Fibroblast of skin of abdomen (primary cell): Measurements from ENCODE around the gene GOT1. TPM values are rescaled to one million over a fixed set of nuclear protein-coding genes. Genes with fewer than 3 reads are reported as not detected.

Experiments used
- DNase-seq: peaks from one replicate; pipeline ENCODE4 v3.0.0-alpha.2; 2013
- polyA plus RNA-seq, 2 experiments: library from polyadenylated mRNA; unstranded; fragments of 120-200 nt; gene quantifications; one replicate each; pipeline ENCODE4 v1.2.1, GENCODE V29; 2013; ENCODE audit not compliant: insufficient read length in 2 of 2

GOT1 gene
- 58.7 TPM for polyA plus RNA-seq (2013, experiment 1 of 2; ENCODE audit: insufficient read length)
- 58.8 TPM for polyA plus RNA-seq (2013, experiment 2 of 2; ENCODE audit: insufficient read length)

- DNase-seq = peak; percentile 99
Observed at GRCh38 chr10:99430451-99431189, at the start of gene GOT1. GOT1 (minus strand) TSS chr10:99430624; CDS start chr10:99430565, 59 bp downstream.

- no peak for DNase-seq
Observed at GRCh38 chr10:99470327-99470726, 39.9 kb upstream of the GOT1 start.

- no peak for DNase-seq
Observed at GRCh38 chr10:99467236-99467999, 37.0 kb upstream of the GOT1 start.

GRCh38 chr10:99466632-99467223 lies 36.3 kb upstream of the GOT1 start:
- DNase-seq = no peak

GRCh38 chr10:99461230-99461629 lies 30.8 kb upstream of the GOT1 start:
- peak; percentile 21 for DNase-seq

GRCh38 chr10:99460070-99460469 lies 29.6 kb upstream of the GOT1 start:
- DNase-seq = no peak

GRCh38 chr10:99459217-99459616 lies 28.8 kb upstream of the GOT1 start:
- DNase-seq = no peak

- peak; percentile 63 for DNase-seq
Observed at GRCh38 chr10:99457813-99458212, 27.4 kb upstream of the GOT1 start.

GRCh38 chr10:99456931-99457288 lies 26.5 kb upstream of the GOT1 start:
- DNase-seq = no peak

- DNase-seq = no peak
Observed at GRCh38 chr10:99456207-99456930, 25.9 kb upstream of the GOT1 start.

GRCh38 chr10:99451981-99452380 lies 21.6 kb upstream of the GOT1 start:
- DNase-seq = no peak

- no peak for DNase-seq
Observed at GRCh38 chr10:99451499-99451788, 21.0 kb upstream of the GOT1 start.

- no peak for DNase-seq
Observed at GRCh38 chr10:99450624-99451498, 20.4 kb upstream of the GOT1 start.

- no peak for DNase-seq
Observed at GRCh38 chr10:99450156-99450555, 19.7 kb upstream of the GOT1 start.

GRCh38 chr10:99449023-99449422 lies 18.6 kb upstream of the GOT1 start:
- no peak for DNase-seq

GRCh38 chr10:99444383-99445045 lies 14.1 kb upstream of the GOT1 start:
- DNase-seq = no peak

GRCh38 chr10:99443500-99443899 lies 13.1 kb upstream of the GOT1 start:
- no peak for DNase-seq

GRCh38 chr10:99442394-99442793 lies 12.0 kb upstream of the GOT1 start:
- DNase-seq = no peak

- no peak for DNase-seq
Observed at GRCh38 chr10:99438890-99439289, 8.5 kb upstream of the GOT1 start.

GRCh38 chr10:99435986-99436638 lies 5.7 kb upstream of the GOT1 start:
- peak; percentile 43 for DNase-seq
